Heart left ventricle (tissue), 16 donors: ENCODE results near the gene PARP9. TPM values are rescaled to one million over a fixed set of nuclear protein-coding genes. Genes with fewer than 3 reads are reported as not detected.
A peak's percentile ranks its signal among the peaks of the same experiment; 100 is the strongest.

Experiments
- ATAC-seq, 4 donors: fragments of 200-7000 bp; cut with Tn5 transposase; one replicate each; pipeline ENCODE4 v1.9.1; 2020 to 2022; ENCODE audit warnings: moderate library complexity in 4 of 4, mild to moderate bottlenecking in 3 of 4, moderate number of reproducible peaks in 1 of 4
- DNase-seq, 5 donors: peaks; one replicate each; pipeline ENCODE4 v3.0.0-alpha.2; 2020
- H3K27ac ChIP-seq, 12 donors: fragments of 200-600 bp; sonication (generic) in 4 of 12; one replicate each; pipeline versions ENCODE4 v1.5.0 to v1.8.0; 2016 to 2022; ENCODE audit warnings: mild to moderate bottlenecking in 2 of 12
- H3K27me3 ChIP-seq, 9 donors: fragments of 200-600 bp; sonication (generic) in 2 of 9; one replicate each; pipeline versions ENCODE4 v1.5.1 to v1.8.0; 2016 to 2022; ENCODE audit warnings: mild to moderate bottlenecking in 3 of 9
- H3K36me3 ChIP-seq, 9 donors: fragments of 200-600 bp; sonication (generic) in 2 of 9; one replicate each; pipeline versions ENCODE4 v1.5.0 to v1.8.0; 2018 to 2022; ENCODE audit warnings: mild to moderate bottlenecking in 2 of 9
- H3K4me1 ChIP-seq, 12 donors: fragments of 200-600 bp; sonication (generic) in 4 of 12; one replicate each; pipeline versions ENCODE4 v1.5.0 to v1.8.0; 2016 to 2022; ENCODE audit warnings: mild to moderate bottlenecking in 3 of 12
- H3K4me3 ChIP-seq, 12 donors: fragments of 200-600 bp; sonication (generic) in 4 of 12; one replicate each; pipeline versions ENCODE4 v1.5.0 to v1.8.0; 2017 to 2022; ENCODE audit warnings: mild to moderate bottlenecking in 9 of 12, moderate library complexity in 4 of 12
- H3K9me3 ChIP-seq, 12 donors: fragments of 200-600 bp; sonication (generic) in 4 of 12; one replicate each; pipeline versions ENCODE4 v1.5.0 to v1.8.0; 2016 to 2022; ENCODE audit warnings: mild to moderate bottlenecking in 1 of 12
- CTCF ChIP-seq, 12 donors: fragments of 200-600 bp; sonication (generic) in 4 of 12; IDR thresholded peaks; one replicate each; pipeline versions ENCODE4 v1.5.0 to v1.8.0; 2018 to 2022; ENCODE audit warnings: antibody characterized with exemption in 12 of 12, mild to moderate bottlenecking in 5 of 12
- POLR2A ChIP-seq, 2 donors: fragments of 450-650 bp; IDR thresholded peaks; one replicate each; pipeline ENCODE4 v1.6.1; 2017; ENCODE audit warnings: antibody characterized with exemption in 2 of 2, mild to moderate bottlenecking in 2 of 2, moderate library complexity in 2 of 2
- WGBS, 4 donors: extraction: QIAGEN DNeasy Blood & Tissue Kit in 2 of 4; methylation state at CpG; one replicate each; pipeline versions ENCODE4 v1.1.5 to v1.1.7; 2013 to 2018; 5-methylcytosine and 5-hydroxymethylcytosine counted together
- intact Hi-C, 10 donors: fragments of 100-400 bp; cut with DNase I; formaldehyde crosslinking; loops; one replicate each; pipeline versions ENCODE4 v1.11.1 to v1.14.2; 2022
- polyA plus RNA-seq, 2 donors: library from polyadenylated mRNA; stranded (reverse); fragments of 200-250 nt; gene quantifications; one replicate each; pipeline ENCODE4 v1.2.3, GENCODE V29; 2013
- total RNA-seq, 9 donors: library from RNA; depleted of rRNA in 2 of 9; stranded (reverse); fragments of >200 nt in 2 of 9; fragmentation: NEBNext Ultra II Directional in 3 of 9; extraction: Animal tissue kit (Norgen Biotek cat#: 25700) in 3 of 9; gene quantifications; one replicate each; pipeline versions ENCODE4 v1.1.0 to v1.2.4, GENCODE V29; 2016 to 2023
- donor health status: ischemic (EF 13 %, LVEDD 7.1; RV severe dilation, severe dysfunction).
- donor health status: healthy with polysubstance abuse.
- donor health status: DM: no; HTN: yes; CAD: no.
- donor health status: DM: no; HTN: no; CAD: no.
- donor health status: ischemic (EF 25% LVEDD 6.9; RV normal size, moderate dysfunction).
- donor health status: ischemic (EF 25% LVEDD 5.7; RV mildly dilated, moderate dysfunction).
- donor health status: healthy.
- donor health status: DM: yes; HTN: yes; CAD: no.
- donor health status: ischemic (EF 35%, LVEDD 5.7; RV mildly dilated, moderate dysfunction).
- donor health status: nonischemic (EF 11% LVEDD 7.7; RV severe dilation, severe dysfunction).
- donor health status: DM: yes; HTN: yes; CAD: no.
- donor health status: PGD.
- donor health status: ischemic (EF 29% LVEDD 5.4; RV normal size, mild dysfunction).
- donor health status: nonischemic (EF 23%, LVEDD 6.1; RV moderate dilation, normal function).

PARP9 gene
- total and polyA plus RNA-seq, 11 donors = 8.2 to 73.0 (median 14.9) TPM

GRCh38 chr3:122563717-122564025, 429 bp downstream of the PARP9 start:
- H3K9me3 ChIP-seq = no peaks in the 10 kb centered on the region
- peak in 3 of 4 donors; percentile 10 to 19 (median 17) for ATAC-seq
- peaks cover 0 to 45% (median 38%) of the 10 kb centered on the region in 9 donors for H3K36me3 ChIP-seq
- WGBS, 4 donors = 30 to 39% (median 32%) methylated on average over 5 of the region's 5 CpGs
- no peak for TF ChIP-seq POLR2A (IDR thresholded peaks at IDR 0.05)
- no peak for TF ChIP-seq CTCF (IDR thresholded peaks at IDR 0.05)
- peaks cover 0 to 69% (median 22%) of the 10 kb centered on the region in 12 donors for H3K4me1 ChIP-seq
- intact Hi-C loops = loop anchor here in 7 of 10 donors (1.0 to 5.0 kb wide), 4 partner anchors 114 to 119 kb away; partner anchors contain the start of gene PARP14 (in 1 of the 7)
- peak overlapping the region; percentile 66 to 98 (median 76) for H3K4me3 ChIP-seq
- peak in 4 of 5 donors; percentile 20 to 37 (median 26) for DNase-seq
- no peaks in the 10 kb centered on the region for H3K27me3 ChIP-seq
- H3K27ac ChIP-seq = peak overlapping the region; percentile 86 to 99 (median 94)

GRCh38 chr3:122562923-122563716, 980 bp downstream of the PARP9 start:
- no peaks in the 10 kb centered on the region for H3K27me3 ChIP-seq
- peaks cover 0 to 64% (median 22%) of the 10 kb centered on the region in 12 donors for H3K4me1 ChIP-seq
- peak overlapping the region; percentile 66 to 98 (median 76) for H3K4me3 ChIP-seq
- intact Hi-C loops = loop anchor here in 6 of 10 donors (2.0 to 5.0 kb wide), 3 partner anchors 114 to 119 kb away; partner anchors contain the start of gene PARP14 (in 1 of the 6)
- TF ChIP-seq POLR2A (IDR thresholded peaks at IDR 0.05) (no peak), CTCF (IDR thresholded peaks at IDR 0.05) (no peak)
- H3K27ac ChIP-seq = peak overlapping the region; percentile 86 to 99 (median 94)
- ATAC-seq (peak in 1 of 4 donors; percentile 2), DNase-seq (no peak)
- H3K9me3 ChIP-seq = no peaks in the 10 kb centered on the region
- 32 to 46% (median 41%) methylated on average over 5 of the region's 5 CpGs for WGBS, 4 donors
- H3K36me3 ChIP-seq = peaks cover 0 to 45% (median 38%) of the 10 kb centered on the region in 9 donors

- Histone ChIP-seq H3K27ac (no peak overlapping the region), H3K4me3 (no peak overlapping the region), H3K9me3 (no peaks in the 10 kb centered on the region), H3K4me1 (peaks cover 0 to 49% (median 22%) of the 10 kb centered on the region in 12 donors), H3K36me3 (peaks cover 0 to 45% (median 39%) of the 10 kb centered on the region in 9 donors), H3K27me3 (no peaks in the 10 kb centered on the region)
- intact Hi-C loops = loop anchor here in 6 of 10 donors (1.0 to 5.0 kb wide), 4 partner anchors 117 to 122 kb away; partner anchors contain the start of gene PARP14 (in 1 of the 6)
- peak in 2 of 5 donors; percentile 23 to 35 for DNase-seq
- TF ChIP-seq POLR2A (IDR thresholded peaks at IDR 0.05) = no peak
- peak; percentile 19 to 64 (median 51) for TF ChIP-seq CTCF (IDR thresholded peaks at IDR 0.05)
- no peak for ATAC-seq
- 91 to 96% (median 94%) methylated on average over 1 of the region's 1 CpG for WGBS, 4 donors
Observed at GRCh38 chr3:122560680-122561079, 3.4 kb downstream of the PARP9 start.

- intact Hi-C loops = loop anchor here in 7 of 10 donors (1.0 to 10.0 kb wide), 6 partner anchors 45 to 122 kb away; partner anchors contain the start of genes KPNA1 (in 1 of the 7) and PARP14 (in 1 of the 7)
- no peaks in the 10 kb centered on the region for H3K27me3 ChIP-seq
- DNase-seq (no peak), ATAC-seq (no peak)
- TF ChIP-seq CTCF (IDR thresholded peaks at IDR 0.05) = no peak
- no peak for TF ChIP-seq POLR2A (IDR thresholded peaks at IDR 0.05)
- H3K27ac ChIP-seq = no peak overlapping the region
- no peak overlapping the region for H3K4me3 ChIP-seq
- WGBS, 4 donors = 70 to 73% (median 71%) methylated on average over 3 of the region's 3 CpGs
- H3K4me1 ChIP-seq = peaks cover 0 to 48% (median 24%) of the 10 kb centered on the region in 12 donors
- H3K9me3 ChIP-seq = no peaks in the 10 kb centered on the region
- H3K36me3 ChIP-seq = peaks cover 0 to 50% (median 46%) of the 10 kb centered on the region in 9 donors
Observed at GRCh38 chr3:122559906-122560305, 4.2 kb downstream of the PARP9 start.
